ENCODE data around the gene TMEM63B. TPM values are rescaled to one million over a fixed set of nuclear protein-coding genes. Genes with fewer than 3 reads are reported as not detected.
A peak's percentile ranks its signal among the peaks of the same experiment; 100 is the strongest.

The TMEM63B gene
- total RNA-seq, 1 experiment from 2014 or later = 23.6 TPM

- no peak for DNase-seq (ENCODE audit: low read depth)
These were observed 9.8 kb upstream of the TMEM63B start for GRCh38 chr6:44117397-44118128.

- no peak for DNase-seq (ENCODE audit: low read depth)
These were observed 7.6 kb upstream of the TMEM63B start for GRCh38 chr6:44119704-44120262.

- DNase-seq (ENCODE audit: low read depth) = no peak
These were observed 6.5 kb upstream of the TMEM63B start for GRCh38 chr6:44120692-44121443.

GRCh38 chr6:44122801-44123200 is 4.6 kb upstream of the TMEM63B start:
- peak; percentile 36 for DNase-seq (ENCODE audit: low read depth)

GRCh38 chr6:44123544-44123943 is 3.8 kb upstream of the TMEM63B start:
- DNase-seq (ENCODE audit: low read depth) = no peak

GRCh38 chr6:44126320-44127149 is 819 bp upstream of the TMEM63B start:
- DNase-seq (ENCODE audit: low read depth) = peak; percentile 82

GRCh38 chr6:44128020-44128917 is 915 bp downstream of the TMEM63B start:
- DNase-seq (ENCODE audit: low read depth) = peak; percentile 44

GRCh38 chr6:44129841-44130322 is 2.5 kb downstream of the TMEM63B start:
- DNase-seq (ENCODE audit: low read depth) = no peak

- no peak for DNase-seq (ENCODE audit: low read depth)
These were observed 4.5 kb downstream of the TMEM63B start for GRCh38 chr6:44131892-44132291.

- no peak for DNase-seq (ENCODE audit: low read depth)
These were observed 5.1 kb downstream of the TMEM63B start for GRCh38 chr6:44132476-44132875.

- peak; percentile 67 for DNase-seq (ENCODE audit: low read depth)
These were observed 5.9 kb downstream of the TMEM63B start for GRCh38 chr6:44133003-44133931.

- DNase-seq (ENCODE audit: low read depth) = no peak
These were observed 6.8 kb downstream of the TMEM63B start for GRCh38 chr6:44133981-44134711.

GRCh38 chr6:44135173-44135758 is 7.9 kb downstream of the TMEM63B start:
- DNase-seq (ENCODE audit: low read depth) = no peak

- no peak for DNase-seq (ENCODE audit: low read depth)
These were observed 8.5 kb downstream of the TMEM63B start for GRCh38 chr6:44135875-44136274.

GRCh38 chr6:44138717-44139350 is 11.5 kb downstream of the TMEM63B start:
- DNase-seq (ENCODE audit: low read depth) = no peak

GRCh38 chr6:44139351-44139743 is 12.0 kb downstream of the TMEM63B start:
- DNase-seq (ENCODE audit: low read depth) = no peak

GRCh38 chr6:44142835-44143234 is 15.5 kb downstream of the TMEM63B start:
- DNase-seq (ENCODE audit: low read depth) = no peak

- no peak for DNase-seq (ENCODE audit: low read depth)
These were observed 16.4 kb downstream of the TMEM63B start for GRCh38 chr6:44143731-44144130.

All from RPMI7951 (cell line).